Mammary epithelial cell (primary cell): ENCODE results near the gene CBX1.

Experiments used
- EZH2 ChIP-seq: IDR thresholded peaks from 2 replicates; pipeline ENCODE4 v1.6.1; 2012; ENCODE audit warnings: low read length, inconsistent platforms, borderline replicate concordance
- TF ChIP-seq, protein P1 (sequence below), 2 donors: IDR thresholded peaks in 1 of 2; conservative IDR thresholded peaks in 1 of 2; 2 replicates each; pipeline ENCODE4 v1.5.1; 2011 to 2012; ENCODE audit warnings: inconsistent platforms in 2 of 2, low read length in 2 of 2, mild to moderate bottlenecking in 2 of 2, control low read depth in 1 of 2, low read depth in 1 of 2; ENCODE audit not compliant: insufficient read depth in 1 of 2; ENCODE audit errors: extremely low read depth in 1 of 2

- no peak for TF ChIP-seq EZH2
- TF ChIP-seq, protein P1, sequence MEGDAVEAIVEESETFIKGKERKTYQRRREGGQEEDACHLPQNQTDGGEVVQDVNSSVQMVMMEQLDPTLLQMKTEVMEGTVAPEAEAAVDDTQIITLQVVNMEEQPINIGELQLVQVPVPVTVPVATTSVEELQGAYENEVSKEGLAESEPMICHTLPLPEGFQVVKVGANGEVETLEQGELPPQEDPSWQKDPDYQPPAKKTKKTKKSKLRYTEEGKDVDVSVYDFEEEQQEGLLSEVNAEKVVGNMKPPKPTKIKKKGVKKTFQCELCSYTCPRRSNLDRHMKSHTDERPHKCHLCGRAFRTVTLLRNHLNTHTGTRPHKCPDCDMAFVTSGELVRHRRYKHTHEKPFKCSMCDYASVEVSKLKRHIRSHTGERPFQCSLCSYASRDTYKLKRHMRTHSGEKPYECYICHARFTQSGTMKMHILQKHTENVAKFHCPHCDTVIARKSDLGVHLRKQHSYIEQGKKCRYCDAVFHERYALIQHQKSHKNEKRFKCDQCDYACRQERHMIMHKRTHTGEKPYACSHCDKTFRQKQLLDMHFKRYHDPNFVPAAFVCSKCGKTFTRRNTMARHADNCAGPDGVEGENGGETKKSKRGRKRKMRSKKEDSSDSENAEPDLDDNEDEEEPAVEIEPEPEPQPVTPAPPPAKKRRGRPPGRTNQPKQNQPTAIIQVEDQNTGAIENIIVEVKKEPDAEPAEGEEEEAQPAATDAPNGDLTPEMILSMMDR (conservative IDR thresholded peaks at IDR 0.05 in 1 of 2, IDR thresholded peaks at IDR 0.05 in 1 of 2; ENCODE audit: extremely low read depth in 1 of 2, insufficient read depth in 1 of 2, low read depth in 1 of 2, low read length in 2 of 2) = no peak
Measured at GRCh38 chr17:48129981-48130380, 28.7 kb upstream of the CBX1 start.
